Muscle layer of colon (tissue), 2 donors: ENCODE data around the gene ST3GAL4.
"Not testable (repeated sequence)": the region's sequence is repeated elsewhere in the genome, so short reads cannot be mapped to it uniquely, and the experiment has no call there.

Experiments
- H3K27ac ChIP-seq: one replicate; pipeline ENCODE4 v1.7.0; 2013; ENCODE audit warnings: low read depth, mild to moderate bottlenecking, low read length, moderate library complexity
- H3K27me3 ChIP-seq, 2 donors: one replicate each; pipeline ENCODE4 v1.7.0; 2013; ENCODE audit warnings: low read length in 2 of 2, mild to moderate bottlenecking in 2 of 2; ENCODE audit not compliant: insufficient read depth in 2 of 2, control insufficient read depth in 1 of 2
- H3K36me3 ChIP-seq: one replicate; pipeline ENCODE4 v1.7.0; 2013; ENCODE audit warnings: mild to moderate bottlenecking, low read length; ENCODE audit not compliant: insufficient read depth
- H3K4me1 ChIP-seq: one replicate; pipeline ENCODE4 v1.7.0; 2013; ENCODE audit warnings: mild to moderate bottlenecking, low read length; ENCODE audit not compliant: insufficient read depth
- H3K4me3 ChIP-seq, 2 donors: one replicate each; pipeline ENCODE4 v1.7.0; 2013; ENCODE audit warnings: low read length in 2 of 2, low read depth in 1 of 2, mild to moderate bottlenecking in 1 of 2, moderate library complexity in 1 of 2
- H3K9ac ChIP-seq: one replicate; pipeline ENCODE4 v1.7.0; 2013; ENCODE audit warnings: low read length
- H3K9me3 ChIP-seq: one replicate; pipeline ENCODE4 v1.7.0; 2013; ENCODE audit warnings: mild to moderate bottlenecking, low read length
- donor health status: abdominal sarcoma.
- donor health status: Adenocarcinoma of cecum.

Gene ST3GAL4

GRCh38 chr11:126339863-126340434 lies 15.5 kb upstream of the ST3GAL4 start:
- H3K27ac ChIP-seq = no peak overlapping the region
- no peaks in the 10 kb centered on the region for H3K4me1 ChIP-seq

GRCh38 chr11:126340960-126341606 lies 14.4 kb upstream of the ST3GAL4 start:
- Histone ChIP-seq H3K27me3 (no peaks in the 10 kb centered on the region), H3K4me3 (no peak overlapping the region), H3K9ac (no peak overlapping the region), H3K4me1 (no peaks in the 10 kb centered on the region), H3K36me3 (peaks cover 41% of the 10 kb centered on the region), H3K9me3 (no peaks in the 10 kb centered on the region), H3K27ac (no peak overlapping the region)

More at GRCh38 chr11:126339863-126340434, 15.5 kb upstream of the ST3GAL4 start:
- Histone ChIP-seq H3K9me3 (no peaks in the 10 kb centered on the region), H3K36me3 (peaks cover 38% of the 10 kb centered on the region), H3K9ac (no peak overlapping the region), H3K4me3 (no peak overlapping the region), H3K27me3 (no peaks in the 10 kb centered on the region)

- H3K27me3 ChIP-seq = no peaks in the 10 kb centered on the region
- H3K4me1 ChIP-seq = no peaks in the 10 kb centered on the region
- no peak overlapping the region for H3K4me3 ChIP-seq
- H3K36me3 ChIP-seq = peaks cover 41% of the 10 kb centered on the region
- H3K9me3 ChIP-seq = no peaks in the 10 kb centered on the region
- no peak overlapping the region for H3K27ac ChIP-seq
- no peak overlapping the region for H3K9ac ChIP-seq
Observed at GRCh38 chr11:126341760-126342161, 13.7 kb upstream of the ST3GAL4 start.

- Histone ChIP-seq H3K9me3 (no peaks in the 10 kb centered on the region), H3K4me3 (no peak overlapping the region), H3K27ac (no peak overlapping the region), H3K27me3 (no peaks in the 10 kb centered on the region), H3K4me1 (no peaks in the 10 kb centered on the region), H3K36me3 (peaks cover 35% of the 10 kb centered on the region), H3K9ac (no peak overlapping the region)
Observed at GRCh38 chr11:126343051-126343450, 12.4 kb upstream of the ST3GAL4 start.

- Histone ChIP-seq H3K4me1 (peaks cover 13% of the 10 kb centered on the region), H3K9me3 (no peaks in the 10 kb centered on the region), H3K36me3 (peaks cover 21% of the 10 kb centered on the region), H3K4me3 (no peak overlapping the region), H3K27me3 (no peaks in the 10 kb centered on the region), H3K27ac (no peak overlapping the region), H3K9ac (no peak overlapping the region)
Observed at GRCh38 chr11:126344141-126345080, 11.1 kb upstream of the ST3GAL4 start.

- Histone ChIP-seq H3K4me3 (no peak overlapping the region), H3K36me3 (peaks cover 20% of the 10 kb centered on the region), H3K27ac (no peak overlapping the region), H3K27me3 (no peaks in the 10 kb centered on the region), H3K9me3 (no peaks in the 10 kb centered on the region), H3K9ac (no peak overlapping the region), H3K4me1 (peaks cover 19% of the 10 kb centered on the region)
Observed at GRCh38 chr11:126345283-126345682, 10.2 kb upstream of the ST3GAL4 start.

GRCh38 chr11:126345759-126346585 lies 9.5 kb upstream of the ST3GAL4 start:
- peak overlapping the region; percentile 27 for H3K27ac ChIP-seq
- no peak overlapping the region for H3K4me3 ChIP-seq
- peaks cover 26% of the 10 kb centered on the region for H3K4me1 ChIP-seq
- H3K36me3 ChIP-seq = peaks cover 15% of the 10 kb centered on the region
- no peaks in the 10 kb centered on the region for H3K27me3 ChIP-seq
- no peaks in the 10 kb centered on the region for H3K9me3 ChIP-seq
- no peak overlapping the region for H3K9ac ChIP-seq

- H3K4me3 ChIP-seq = no peak overlapping the region
- no peaks in the 10 kb centered on the region for H3K9me3 ChIP-seq
- no peak overlapping the region for H3K9ac ChIP-seq
- peaks cover 32% of the 10 kb centered on the region for H3K4me1 ChIP-seq
- H3K36me3 ChIP-seq = peaks cover 14% of the 10 kb centered on the region
- no peaks in the 10 kb centered on the region for H3K27me3 ChIP-seq
- H3K27ac ChIP-seq = no peak overlapping the region
Observed at GRCh38 chr11:126346586-126346940, 8.9 kb upstream of the ST3GAL4 start.

GRCh38 chr11:126346946-126347345 lies 8.5 kb upstream of the ST3GAL4 start:
- not testable (repeated sequence) for H3K27ac ChIP-seq, H3K9ac ChIP-seq, H3K27me3 ChIP-seq, H3K4me3 ChIP-seq, H3K9me3 ChIP-seq
- Histone ChIP-seq H3K36me3 (peaks cover 14% of the 10 kb centered on the region), H3K4me1 (peaks cover 36% of the 10 kb centered on the region)

- Histone ChIP-seq H3K9me3 (no peaks in the 10 kb centered on the region), H3K9ac (no peak overlapping the region), H3K4me3 (no peak overlapping the region), H3K27me3 (no peaks in the 10 kb centered on the region), H3K4me1 (peaks cover 44% of the 10 kb centered on the region), H3K27ac (peak overlapping the region; percentile 43), H3K36me3 (peaks cover 14% of the 10 kb centered on the region)
Observed at GRCh38 chr11:126347751-126348668, 7.5 kb upstream of the ST3GAL4 start.
